GM12878 (cell line): ENCODE results near the gene COL5A3. TPM values are rescaled to one million over a fixed set of nuclear protein-coding genes. Genes with fewer than 3 reads are reported as not detected.

Experiments
- ATAC-seq: fragments of 200-7000 bp; cut with Tn5 transposase; 3 replicates; pipeline ENCODE4 v1.9.1; 2020; ENCODE audit warnings: mild to moderate bottlenecking, moderate library complexity
- BruUV-seq: library from RNA; stranded (reverse); fragments of 400-500 nt; replicated peaks from 2 replicates; lab custom pipeline; 2021; lab: Mats Ljungman, UMichigan
- CTCF ChIA-PET: fragments of 300-600 bp; sonication (Branson Sonifier 250); formaldehyde crosslinking; extraction: SDS; loops from one replicate; lab custom pipeline; 2021; ENCODE audit warnings: inconsistent platforms; lab: Yijun Ruan, JAX
- POLR2A ChIA-PET: fragments of 350-600 bp; formaldehyde crosslinking; extraction: SDS; loops from one replicate; lab custom pipeline; 2021; ENCODE audit warnings: inconsistent platforms; lab: Charles Lee
- RAD21 ChIA-PET: fragments of 300-600 bp; sonication (Branson Sonifier 250); formaldehyde crosslinking; loops from one replicate; lab custom pipeline; 2023; ENCODE audit warnings: antibody characterized with exemption; ENCODE audit not compliant: unreplicated experiment; lab: Charles Lee
- SMC1A ChIA-PET: fragments of 300-600 bp; sonication (Branson Sonifier 250); formaldehyde crosslinking; loops from one replicate; lab custom pipeline; 2023; ENCODE audit not compliant: unreplicated experiment, uncharacterized antibody; lab: Charles Lee
- DNase-seq: peaks from one replicate; pipeline ENCODE4 v3.0.0-alpha.2; 2011; ENCODE audit warnings: low read depth, low spot score
- FAIRE-seq: peaks from 3 replicates; lab custom pipeline; 2011; peaks lifted over from hg19 to GRCh38; lab: Jason Lieb, UNC
- H2AFZ ChIP-seq: 2 replicates; pipeline ENCODE4 v1.6.0; 2011; ENCODE audit warnings: low read depth, low read length, control low read depth; ENCODE audit not compliant: control insufficient read depth
- H3K27ac ChIP-seq: 2 replicates; pipeline ENCODE4 v1.5.1; 2011; ENCODE audit warnings: control low read depth; ENCODE audit not compliant: control insufficient read depth, insufficient read depth
- H3K27me3 ChIP-seq, 2 experiments: replicated peaks in 1 of 2; 2 replicates each; pipeline versions ENCODE4 v1.6.0 to v1.6.1; 2011; ENCODE audit warnings: low read length in 1 of 2; ENCODE audit not compliant: control insufficient read depth in 2 of 2, insufficient read depth in 2 of 2
- H3K36me3 ChIP-seq, 2 experiments: 2 replicates each; pipeline ENCODE4 v1.5.1; 2011; ENCODE audit warnings: low read length in 1 of 2; ENCODE audit not compliant: control insufficient read depth in 2 of 2, insufficient read depth in 2 of 2
- H3K4me1 ChIP-seq: 2 replicates; pipeline ENCODE4 v1.6.1; 2011; ENCODE audit warnings: mild to moderate bottlenecking, low read length, moderate library complexity, mixed read lengths; ENCODE audit not compliant: control insufficient read depth, insufficient read depth
- H3K4me2 ChIP-seq: 2 replicates; pipeline ENCODE4 v1.6.0; 2011; ENCODE audit warnings: control low read depth; ENCODE audit not compliant: control insufficient read depth, insufficient read depth
- H3K4me3 ChIP-seq: fragments of 200-600 bp; sonication (generic); 2 replicates; pipeline ENCODE4 v1.5.1; 2016
- H3K79me2 ChIP-seq: 2 replicates; pipeline ENCODE4 v1.6.0; 2011; ENCODE audit warnings: low read length; ENCODE audit not compliant: control insufficient read depth, insufficient read depth
- H3K9ac ChIP-seq: 2 replicates; pipeline ENCODE4 v1.8.0; 2011; ENCODE audit warnings: low read length, control low read depth, mixed read lengths; ENCODE audit not compliant: control insufficient read depth, insufficient read depth
- H3K9me3 ChIP-seq: replicated peaks from 3 replicates; pipeline ENCODE4 v1.5.1; 2011; ENCODE audit warnings: mild to moderate bottlenecking, low read length; ENCODE audit not compliant: control insufficient read depth, insufficient read depth
- H4K20me1 ChIP-seq: 2 replicates; pipeline ENCODE4 v1.6.0; 2011; ENCODE audit not compliant: control insufficient read depth, insufficient read depth
- ASH2L ChIP-seq: fragments of 300-600, 200-600 bp; sonication (generic); IDR thresholded peaks from 2 replicates; pipeline ENCODE4 v1.6.1; 2017; ENCODE audit warnings: low read depth, mild to moderate bottlenecking, borderline replicate concordance
- BCL3 ChIP-seq: IDR thresholded peaks from 2 replicates; pipeline ENCODE4 v1.6.1; 2011; ENCODE audit warnings: borderline replicate concordance, low read depth, mild to moderate bottlenecking, moderate library complexity, low read length; ENCODE audit not compliant: insufficient read depth, poor library complexity, severe bottlenecking
- CBX3 ChIP-seq: fragments of 200-600 bp; sonication (generic); IDR thresholded peaks from 2 replicates; pipeline ENCODE4 v1.6.1; 2016; ENCODE audit warnings: low read depth, borderline replicate concordance
- E4F1 ChIP-seq: fragments of 450-650 bp; IDR thresholded peaks from 2 replicates; pipeline ENCODE4 v1.6.1; 2018; ENCODE audit warnings: borderline replicate concordance, mild to moderate bottlenecking; ENCODE audit not compliant: partially characterized antibody
- ETV6 ChIP-seq, 2 experiments: fragments of 450-650 bp in 1 of 2; IDR thresholded peaks in 1 of 2; conservative IDR thresholded peaks in 1 of 2; 2 replicates each; pipeline ENCODE4 v1.6.1; 2014; ENCODE audit warnings: antibody characterized with exemption in 1 of 2, borderline replicate concordance in 1 of 2, low read depth in 1 of 2, mild to moderate bottlenecking in 1 of 2, moderate library complexity in 1 of 2
- IKZF1 ChIP-seq: fragments of 450-650 bp; conservative IDR thresholded peaks from 2 replicates; pipeline ENCODE4 v1.6.1; 2017; ENCODE audit warnings: antibody characterized with exemption, mild to moderate bottlenecking
- MTA2 ChIP-seq: fragments of 450-650 bp; IDR thresholded peaks from 2 replicates; pipeline ENCODE4 v1.6.1; 2016; ENCODE audit warnings: low read depth, mild to moderate bottlenecking, moderate library complexity
- WRNIP1 ChIP-seq: IDR thresholded peaks from 2 replicates; pipeline ENCODE4 v1.6.1; 2011; ENCODE audit warnings: low read depth, low read length, improper control_type of control experiment, borderline replicate concordance
- ZNF217 ChIP-seq: fragments of 450-650 bp; IDR thresholded peaks from 2 replicates; pipeline ENCODE4 v1.6.1; 2017; ENCODE audit warnings: antibody characterized with exemption, mild to moderate bottlenecking
- WGBS: methylation state at CpG from one replicate; pipeline ENCODE4 v1.1.6; 2016; ENCODE audit warnings: low lambda C conversion rate; ENCODE audit not compliant: insufficient replicate concordance, insufficient coverage; ENCODE audit errors: missing lambda C conversion rate; 5-methylcytosine and 5-hydroxymethylcytosine counted together
- in situ Hi-C: fragments of 300-500 bp; cut with MboI; formaldehyde crosslinking; loops from 9 replicates; pipeline ENCODE4 v1.14.3; 2018; ENCODE audit warnings: mixed read lengths
- intact Hi-C: fragments of 100-400 bp; cut with micrococcal nuclease; formaldehyde crosslinking; loops from one replicate; pipeline ENCODE4 v1.14.2; 2022; ENCODE audit not compliant: unreplicated experiment
- polyA plus RNA-seq, 11 experiments: library from polyadenylated mRNA; depleted of rRNA in 4 of 11; unstranded in 6 of 11; stranded (reverse) in 5 of 11; fragments of >200 nt; fragmentation: Nextera tagmentation in 4 of 11; fragmentation: Illumina TruSeq in 1 of 11; extraction: Ambion mirVana in 4 of 11; extraction: Trizol in 1 of 11; gene quantifications; 1 replicate in 1 of 11; 2 replicates in 10 of 11; pipeline versions ENCODE4 v1.2.1 to v1.2.3, GENCODE V29; 2011 to 2016; ENCODE audit warnings: inconsistent platforms in 2 of 11, missing spikeins in 2 of 11, low read depth in 1 of 11
- total RNA-seq, 4 experiments: library from RNA; depleted of rRNA in 3 of 4; stranded (reverse); fragments of >200 nt in 3 of 4; fragmentation: Illumina TruSeq in 1 of 4; extraction: Trizol in 1 of 4; gene quantifications; 2 replicates each; pipeline versions ENCODE4 v1.2.1 to v1.2.3, GENCODE V29; 2013 to 2021

Gene COL5A3
- total and polyA plus RNA-seq, 10 of the 15 experiments (the other 5 are each of a cell fraction or from before 2014, with no cell fraction given) = under 0.01 to 8.3 (median 0.10) TPM; not detected in 2

GRCh38 chr19:9989504-9989903 lies 20.8 kb downstream of the COL5A3 start:
- no peak for DNase-seq
- ATAC-seq = no peak
- CTCF ChIA-PET = no interaction called here
- POLR2A ChIA-PET = no interaction called here
- H3K4me1 ChIP-seq = no peaks in the 10 kb centered on the region
- intact Hi-C loops = no loop called here
- in situ Hi-C loops = no loop called here
- no peak overlapping the region for H3K27ac ChIP-seq
- TF ChIP-seq BCL3 (no peak), WRNIP1 (no peak), IKZF1 (no peak), ASH2L (no peak), ZNF217 (no peak), E4F1 (no peak), ETV6 (conservative IDR thresholded peaks at IDR 0.05 in 1 of 2, IDR thresholded peaks at IDR 0.05 in 1 of 2; ENCODE audit: borderline replicate concordance in 1 of 2, low read depth in 1 of 2) (no peak), CBX3 (no peak), MTA2 (no peak)
- no peak overlapping the region for H2AFZ ChIP-seq
- no peaks in the 10 kb centered on the region for H3K79me2 ChIP-seq
- 0 out of 4 replicates have a peak, but pooled peaks cover 0 to 1% of the 10 kb centered on the region in 2 experiments for H3K27me3 ChIP-seq
- H3K9ac ChIP-seq = no peak overlapping the region
- RAD21 ChIA-PET = no interaction called here
- SMC1A ChIA-PET = no interaction called here
- BruUV-seq = no TSS peak
- H3K4me3 ChIP-seq = no peak overlapping the region
- no peaks in the 10 kb centered on the region for H3K36me3 ChIP-seq
- H3K4me2 ChIP-seq = no peak overlapping the region
- WGBS = 67% methylated on average over 3 of the region's 3 CpGs
- H4K20me1 ChIP-seq = no peaks in the 10 kb centered on the region
- H3K9me3 ChIP-seq = no peaks in the 10 kb centered on the region
- no peak for FAIRE-seq
